PC-9 (cell line): ENCODE measurements around the gene KLF15.

Source experiments
- CTCF ChIP-seq: fragments of 200-600 bp; sonication (generic); conservative IDR thresholded peaks from 2 replicates; pipeline ENCODE4 v1.6.1; 2017; ENCODE audit warnings: mixed run types, antibody characterized with exemption, mild to moderate bottlenecking, moderate library complexity
- EZH2 ChIP-seq: fragments of 200-600 bp; sonication (generic); IDR thresholded peaks from 2 replicates; pipeline ENCODE4 v1.8.0; 2017; ENCODE audit warnings: antibody characterized with exemption, low read depth

GRCh38 chr3:126377211-126377610 lies 20.0 kb upstream of the KLF15 start:
- TF ChIP-seq EZH2 (no peak), CTCF (no peak)
